Measurements from ENCODE around the gene CDH12.

CDH12 gene

GRCh38 chr5:22787398-22787797 is 65.7 kb downstream of the CDH12 start:
- H3K9ac ChIP-seq (ENCODE audit: low read length) = no peak overlapping the region
- H4K20me1 ChIP-seq (ENCODE audit: low read depth, low read length) = no peaks in the 10 kb centered on the region
- no peaks in the 10 kb centered on the region for H3K9me3 ChIP-seq (ENCODE audit: insufficient read depth, low read length)
- no peak overlapping the region for H3K4me2 ChIP-seq (ENCODE audit: low read depth, low read length, poor library complexity, severe bottlenecking)
- H2AFZ ChIP-seq (ENCODE audit: low read depth, low read length, severe bottlenecking) = peak overlapping the region; percentile 54
- no peaks in the 10 kb centered on the region for H3K9me2 ChIP-seq (replicated peaks; ENCODE audit: insufficient read depth, low read length)
- H3K27ac ChIP-seq (ENCODE audit: low read depth, low read length) = no peak overlapping the region
- H3K79me2 ChIP-seq (ENCODE audit: insufficient read depth, low read length) = no peaks in the 10 kb centered on the region
- no peaks in the 10 kb centered on the region for H3F3A ChIP-seq (ENCODE audit: insufficient read depth)
- H3K4me3 ChIP-seq (ENCODE audit: insufficient read depth, low read length, poor library complexity, severe bottlenecking) = no peak overlapping the region
- no peak for TF ChIP-seq CTCF (IDR thresholded peaks at IDR 0.05; ENCODE audit: insufficient read depth, low read length, poor library complexity, severe bottlenecking)
- TF ChIP-seq EZH2phosphoT487 (conservative IDR thresholded peaks at IDR 0.05; ENCODE audit: low read length) = no peak
- H3K36me3 ChIP-seq (ENCODE audit: low read length) = peaks cover 3% of the 10 kb centered on the region; the same call in 1 of the 2 replicates
- no peaks in the 10 kb centered on the region for H3K27me3 ChIP-seq (ENCODE audit: low read length)

- Histone ChIP-seq H3K9me2 (replicated peaks; ENCODE audit: insufficient read depth, low read length) (no peaks in the 10 kb centered on the region), H3K79me2 (ENCODE audit: insufficient read depth, low read length) (no peaks in the 10 kb centered on the region), H3F3A (ENCODE audit: insufficient read depth) (no peaks in the 10 kb centered on the region), H3K27ac (ENCODE audit: low read depth, low read length) (no peak overlapping the region), H3K4me3 (ENCODE audit: insufficient read depth, low read length, poor library complexity, severe bottlenecking) (no peak overlapping the region), H3K27me3 (ENCODE audit: low read length) (no peaks in the 10 kb centered on the region), H2AFZ (ENCODE audit: low read depth, low read length, severe bottlenecking) (no peak overlapping the region), H3K36me3 (ENCODE audit: low read length) (no peaks in the 10 kb centered on the region), H3K4me2 (ENCODE audit: low read depth, low read length, poor library complexity, severe bottlenecking) (no peak overlapping the region), H3K9me3 (ENCODE audit: insufficient read depth, low read length) (no peaks in the 10 kb centered on the region), H4K20me1 (ENCODE audit: low read depth, low read length) (no peaks in the 10 kb centered on the region), H3K9ac (ENCODE audit: low read length) (no peak overlapping the region)
- TF ChIP-seq EZH2phosphoT487 (conservative IDR thresholded peaks at IDR 0.05; ENCODE audit: low read length) (no peak), CTCF (IDR thresholded peaks at IDR 0.05; ENCODE audit: insufficient read depth, low read length, poor library complexity, severe bottlenecking) (no peak)
Observed at GRCh38 chr5:22780756-22781155, 72.4 kb downstream of the CDH12 start.

GRCh38 chr5:22779499-22779898 is 73.6 kb downstream of the CDH12 start:
- H3K36me3 ChIP-seq (ENCODE audit: low read length) = no peaks in the 10 kb centered on the region
- no peaks in the 10 kb centered on the region for H3K27me3 ChIP-seq (ENCODE audit: low read length)
- TF ChIP-seq EZH2phosphoT487 (conservative IDR thresholded peaks at IDR 0.05; ENCODE audit: low read length) (no peak), CTCF (IDR thresholded peaks at IDR 0.05; ENCODE audit: insufficient read depth, low read length, poor library complexity, severe bottlenecking) (no peak)
- no peaks in the 10 kb centered on the region for H3K79me2 ChIP-seq (ENCODE audit: insufficient read depth, low read length)
- H3F3A ChIP-seq (ENCODE audit: insufficient read depth) = no peaks in the 10 kb centered on the region
- no peak overlapping the region for H3K9ac ChIP-seq (ENCODE audit: low read length)
- no peak overlapping the region for H3K27ac ChIP-seq (ENCODE audit: low read depth, low read length)
- no peaks in the 10 kb centered on the region for H3K9me2 ChIP-seq (replicated peaks; ENCODE audit: insufficient read depth, low read length)
- H3K4me3 ChIP-seq (ENCODE audit: insufficient read depth, low read length, poor library complexity, severe bottlenecking) = no peak overlapping the region
- peak overlapping the region; percentile 69 for H2AFZ ChIP-seq (ENCODE audit: low read depth, low read length, severe bottlenecking)
- H3K4me2 ChIP-seq (ENCODE audit: low read depth, low read length, poor library complexity, severe bottlenecking) = no peak overlapping the region
- H3K9me3 ChIP-seq (ENCODE audit: insufficient read depth, low read length) = no peaks in the 10 kb centered on the region
- no peaks in the 10 kb centered on the region for H4K20me1 ChIP-seq (ENCODE audit: low read depth, low read length)
